Dermis blood vessel endothelial cell (primary cell): ENCODE measurements around the gene DYRK1A. TPM values are rescaled to one million over a fixed set of nuclear protein-coding genes. Genes with fewer than 3 reads are reported as not detected.
A peak's percentile ranks its signal among the peaks of the same experiment; 100 is the strongest.

ENCODE experiments used
- DNase-seq: peaks from one replicate; pipeline ENCODE4 v3.0.0; 2010
- total RNA-seq: library from RNA; depleted of rRNA; stranded (reverse); fragments of >200 nt; gene quantifications from 2 replicates; pipeline ENCODE4 v1.2.3, GENCODE V29; 2014

Gene DYRK1A
- total RNA-seq, 1 donor from 2014 or later, result 75.6 TPM

DNA sequence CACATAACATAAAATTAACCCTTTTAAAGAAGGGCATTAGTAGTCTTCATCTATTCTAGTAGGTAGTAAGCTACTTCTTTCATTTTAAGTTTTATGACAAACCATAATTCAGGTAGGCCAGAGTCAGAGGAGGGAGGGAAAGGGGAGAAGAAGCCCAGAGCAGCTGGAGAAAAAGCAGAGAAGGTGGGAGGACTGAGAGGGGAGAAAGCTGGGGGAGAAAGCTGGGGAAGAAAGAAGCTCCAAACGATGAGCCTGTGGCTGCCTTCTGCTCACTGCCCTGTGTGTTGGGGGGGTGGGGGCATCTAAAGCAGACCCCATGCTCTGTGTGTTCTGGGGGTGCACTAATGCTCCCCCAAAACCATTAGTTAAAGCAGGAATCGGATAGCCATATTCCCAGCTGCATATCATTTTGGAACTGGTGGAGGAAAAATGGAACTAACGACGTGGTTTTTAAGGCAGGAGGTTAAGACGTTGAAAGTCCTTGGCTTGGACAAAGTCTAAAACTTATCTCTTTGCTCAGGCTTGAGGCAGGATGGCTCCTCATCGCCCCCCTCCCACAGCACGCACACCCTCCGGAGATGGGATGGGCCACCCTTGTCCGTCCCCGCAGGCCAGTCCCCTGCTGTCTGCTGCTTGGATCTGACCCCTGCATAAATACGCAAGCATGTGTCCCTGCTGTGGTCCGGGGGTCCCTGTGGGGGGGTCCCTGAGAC is 184.2 kb downstream of the DYRK1A start:
- no peak for DNase-seq

DNA sequence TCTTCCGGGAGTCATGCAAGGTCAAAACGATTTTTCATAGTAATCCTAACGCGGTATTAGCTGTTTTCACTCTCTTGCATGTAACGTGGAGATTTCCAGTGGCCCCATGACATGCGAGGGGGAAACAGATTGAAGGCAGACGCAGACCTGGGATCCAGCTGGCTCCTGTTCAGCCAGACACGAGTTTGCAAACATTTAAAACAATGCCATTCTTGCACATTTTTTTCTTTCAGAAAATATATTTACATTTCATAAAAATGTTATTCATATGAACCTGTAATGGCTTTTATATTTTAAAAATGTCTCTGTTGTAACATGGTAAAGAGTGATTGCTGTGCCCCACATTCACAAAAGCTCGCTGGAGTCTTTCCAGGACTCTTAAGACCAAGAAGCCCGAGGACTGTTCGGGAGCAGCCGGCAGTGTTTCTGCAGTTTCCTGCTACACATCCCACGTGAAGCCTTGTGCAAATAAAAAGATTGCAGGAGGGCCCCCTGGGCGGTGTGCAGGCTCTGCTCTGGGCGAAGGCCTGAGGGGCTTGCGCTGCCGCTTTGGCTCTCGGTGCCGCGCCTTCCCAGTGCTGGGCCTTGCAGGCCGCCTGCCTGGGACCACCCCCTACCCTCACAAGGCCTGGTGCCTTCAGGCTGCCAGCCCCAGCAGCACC is 184.9 kb downstream of the DYRK1A start:
- DNase-seq, result no peak

DNA sequence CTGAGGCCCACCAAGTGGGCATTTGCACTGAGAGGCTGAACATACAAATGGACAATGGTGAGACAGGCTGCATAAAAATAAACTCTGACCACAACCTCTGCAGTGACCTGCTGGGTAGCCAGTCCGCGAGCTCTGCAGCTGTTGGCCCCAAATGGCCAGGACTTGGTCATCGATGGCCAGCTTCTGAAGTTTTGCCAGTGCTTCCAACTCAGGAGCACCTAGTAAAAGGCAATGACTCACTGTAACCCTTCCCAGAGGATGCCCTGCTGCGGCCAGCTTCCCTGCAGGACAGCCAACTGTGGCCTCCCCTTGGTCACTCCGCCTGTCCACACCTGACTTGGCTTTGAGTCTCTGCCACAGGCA is 185.4 kb downstream of the DYRK1A start:
- no peak for DNase-seq

GRCh38 chr21:37552496-37553029 is 186.0 kb downstream of the DYRK1A start:
- DNase-seq, result no peak

DNA sequence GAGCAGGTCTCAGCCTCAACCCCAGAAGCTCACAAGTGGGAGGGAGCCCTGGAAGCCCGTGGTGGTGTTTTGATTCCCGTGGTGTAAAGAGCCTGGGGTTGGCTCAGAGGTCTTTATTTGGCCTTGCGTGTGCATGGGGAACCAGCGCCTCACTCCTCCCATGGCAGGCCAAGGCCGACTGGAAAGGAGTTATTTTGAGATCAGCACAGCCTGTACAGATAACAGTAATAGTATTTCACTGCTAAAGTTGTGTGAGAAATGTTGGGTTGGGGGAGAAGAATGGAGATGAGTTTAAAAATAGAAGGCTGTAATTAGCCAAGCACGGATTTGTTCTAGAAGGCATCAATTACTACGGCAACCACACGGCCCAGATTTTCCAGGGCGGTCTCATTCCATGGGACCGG is 186.5 kb downstream of the DYRK1A start:
- no peak for DNase-seq

- no peak for DNase-seq
Measured at GRCh38 chr21:37554661-37555379, 188.2 kb downstream of the DYRK1A start.

- DNase-seq, result no peak
Measured at GRCh38 chr21:37555672-37556261, 189.2 kb downstream of the DYRK1A start.

DNA sequence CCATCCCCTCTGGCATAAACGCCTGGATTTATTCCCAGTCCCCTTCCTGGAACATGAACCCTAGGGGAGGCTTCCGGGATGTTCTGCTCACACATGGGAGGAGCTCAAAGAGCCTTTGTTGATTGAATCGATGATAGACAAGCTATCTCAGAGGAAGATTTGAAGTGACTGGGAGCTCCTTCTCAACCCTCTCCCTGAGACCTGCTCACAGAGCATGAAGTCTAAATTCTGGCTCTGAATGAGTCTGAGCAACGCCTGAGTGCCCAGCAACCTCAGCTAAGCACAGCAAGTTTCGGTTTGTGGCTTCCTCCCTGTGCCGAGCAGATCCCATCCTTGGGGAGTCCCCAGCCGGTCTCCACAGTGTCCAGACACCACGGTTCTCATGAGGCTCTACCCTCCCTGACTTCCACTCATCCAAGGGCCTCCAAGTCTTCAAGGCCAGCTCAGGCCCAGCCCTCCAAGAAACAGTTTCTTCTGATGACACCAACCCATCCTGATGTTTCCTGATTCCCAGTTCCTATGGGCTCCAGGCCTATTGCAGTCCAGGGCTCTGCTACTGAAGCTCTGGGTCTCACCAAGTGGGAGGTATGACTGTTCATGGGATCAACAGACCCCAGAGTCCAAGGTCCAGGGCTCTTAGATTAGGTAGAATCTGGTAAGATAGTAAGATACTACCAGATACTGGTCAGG is 190.8 kb downstream of the DYRK1A start:
- no peak for DNase-seq

GRCh38 chr21:37558676-37559211 is 192.2 kb downstream of the DYRK1A start:
- no peak for DNase-seq

DNA sequence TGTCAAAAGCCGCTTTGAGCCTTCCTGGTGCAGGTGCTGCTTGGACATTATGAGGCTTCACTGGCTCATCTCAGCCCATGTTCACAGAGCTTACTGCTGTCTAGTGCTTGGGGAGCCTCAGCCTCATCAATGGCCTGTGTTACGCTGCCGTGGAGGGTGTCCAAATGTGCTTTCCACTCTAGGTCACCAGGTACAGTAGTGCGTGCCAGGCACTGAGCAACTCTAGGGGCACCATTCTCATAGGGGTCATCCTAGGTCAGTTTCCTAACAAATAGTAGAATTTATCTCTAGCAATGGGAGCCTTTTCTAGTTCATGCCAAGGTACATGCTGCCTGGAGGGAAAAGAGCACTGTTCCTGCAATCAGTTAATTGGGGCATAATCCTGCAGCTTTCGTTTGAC is 193.8 kb downstream of the DYRK1A start:
- DNase-seq, result no peak

DNA sequence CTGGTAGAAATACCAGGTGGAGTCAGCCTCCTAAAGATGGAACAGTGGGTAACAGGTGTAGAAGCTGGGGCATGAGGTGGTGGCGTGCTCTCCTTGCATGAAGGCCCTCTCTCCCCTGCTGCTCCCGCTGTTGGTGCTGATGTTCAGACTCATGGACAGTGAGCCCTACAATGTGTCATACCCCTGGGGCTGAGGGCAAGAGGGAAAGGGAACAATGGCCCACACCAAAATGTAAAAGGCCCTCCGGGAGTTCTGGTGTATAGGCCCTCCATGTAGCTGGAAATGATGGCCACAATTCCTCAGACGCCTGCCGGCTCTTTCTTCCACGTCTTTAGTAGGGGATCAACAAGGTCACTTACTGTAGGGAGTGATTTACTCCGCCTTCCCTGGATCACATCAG is 194.9 kb downstream of the DYRK1A start:
- no peak for DNase-seq

- no peak for DNase-seq
Measured at GRCh38 chr21:37561941-37562919, 195.7 kb downstream of the DYRK1A start.

DNA sequence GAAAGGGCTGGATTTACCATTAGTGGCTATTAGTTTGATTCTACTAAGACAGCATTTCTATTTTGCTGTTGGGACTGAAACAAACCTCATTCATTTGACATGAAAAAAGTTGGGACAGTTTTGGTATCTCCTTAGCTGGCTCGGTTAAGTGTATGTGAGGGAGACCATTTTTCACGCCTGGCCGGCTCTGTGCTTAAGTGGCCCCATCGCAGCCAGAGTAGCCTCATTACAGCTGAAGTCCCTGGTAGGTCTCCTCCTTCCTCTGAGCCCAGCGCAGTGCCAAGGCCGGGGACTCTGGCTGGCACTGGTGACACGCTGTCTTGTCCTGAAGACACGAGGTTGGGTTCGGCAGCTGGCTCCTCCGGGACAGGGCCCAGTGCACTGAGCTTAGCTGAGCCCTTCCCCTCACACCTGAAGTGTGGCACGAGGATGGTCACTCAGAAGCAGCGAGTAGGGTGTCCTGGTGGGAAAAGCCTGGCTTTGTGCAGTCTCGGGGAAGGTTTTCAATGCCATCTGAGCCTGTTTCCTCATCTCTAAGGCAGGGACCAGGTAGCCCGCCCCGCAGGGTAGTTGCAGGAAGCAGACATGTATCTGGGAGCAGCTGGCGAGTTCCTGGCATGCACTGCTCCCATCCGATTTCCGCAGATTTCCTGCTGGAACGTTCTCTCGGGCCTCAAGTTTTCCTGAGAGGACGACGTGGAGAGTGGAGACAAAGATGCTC is 196.5 kb downstream of the DYRK1A start:
- DNase-seq, result peak; percentile 71

DNA sequence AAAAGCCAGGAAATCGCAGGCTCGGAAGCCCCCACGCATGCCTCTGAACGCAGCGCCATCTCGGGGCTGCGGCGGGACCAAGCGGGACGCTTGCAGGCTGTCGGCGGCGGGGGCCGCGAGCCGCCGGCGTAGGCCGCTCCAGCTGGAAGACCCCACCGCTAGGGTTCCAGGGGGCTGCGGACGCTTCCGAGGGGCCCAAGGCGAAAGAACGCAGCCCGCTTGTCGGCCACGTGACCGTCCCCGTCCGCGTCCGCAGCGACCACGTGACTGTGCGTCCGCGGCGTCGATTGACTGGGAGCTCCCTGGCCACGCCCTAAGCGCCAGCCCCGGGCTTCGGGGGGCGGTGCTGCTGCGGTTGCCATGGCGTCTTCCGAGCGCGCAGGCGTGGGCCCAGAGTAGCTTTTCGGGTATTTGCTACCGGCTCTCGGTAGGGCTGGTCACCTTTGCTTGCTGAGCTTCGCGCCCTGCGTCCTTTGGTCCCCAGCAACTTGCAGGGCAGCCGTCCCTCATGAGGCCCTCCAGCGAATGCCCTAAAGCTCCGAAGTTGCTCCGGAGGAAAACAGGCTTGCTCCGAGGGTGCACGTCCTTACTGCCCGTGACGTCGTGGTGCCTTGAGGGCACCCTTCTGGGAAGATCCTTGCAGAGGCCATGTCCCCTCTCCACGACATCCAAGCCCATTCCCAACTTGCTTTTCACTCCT is 197.2 kb downstream of the DYRK1A start:
- DNase-seq, result peak; percentile 96

GRCh38 chr21:37564341-37564923 is 197.9 kb downstream of the DYRK1A start:
- peak; percentile 99 for DNase-seq

DNA sequence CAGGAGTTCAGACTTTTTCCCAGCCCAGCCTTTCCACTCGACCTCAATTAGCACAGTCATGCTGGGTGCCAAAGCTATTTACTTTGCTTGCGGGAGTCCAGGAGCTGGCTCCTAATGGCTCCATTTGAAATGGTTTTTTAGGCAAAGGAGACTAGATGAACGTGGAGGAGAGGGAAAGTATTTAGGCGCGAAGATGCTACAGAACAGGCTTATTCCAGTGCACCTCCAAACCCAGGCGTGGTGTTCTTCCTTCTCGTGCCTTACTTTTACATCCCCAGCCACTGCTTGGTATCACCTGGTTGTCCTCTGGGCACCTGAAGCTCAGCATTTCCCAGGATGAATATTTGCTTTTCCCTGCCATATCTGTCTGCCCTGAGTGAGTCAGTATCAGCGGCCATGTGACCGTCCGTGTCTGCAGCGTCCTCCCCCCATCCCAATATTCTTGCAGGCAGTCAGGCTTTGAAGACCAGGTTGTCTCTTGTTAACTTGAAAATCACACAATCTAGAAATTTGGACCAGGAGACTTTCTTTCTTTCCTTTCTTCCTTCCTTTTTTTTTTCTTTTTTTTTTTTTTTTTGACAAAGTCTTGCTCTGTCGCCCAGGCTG is 198.5 kb downstream of the DYRK1A start:
- DNase-seq, result no peak

- DNase-seq, result no peak
Measured at GRCh38 chr21:37565530-37566223, 199.1 kb downstream of the DYRK1A start.
